ENCODE measurements around the gene SLC5A6.

DNA sequence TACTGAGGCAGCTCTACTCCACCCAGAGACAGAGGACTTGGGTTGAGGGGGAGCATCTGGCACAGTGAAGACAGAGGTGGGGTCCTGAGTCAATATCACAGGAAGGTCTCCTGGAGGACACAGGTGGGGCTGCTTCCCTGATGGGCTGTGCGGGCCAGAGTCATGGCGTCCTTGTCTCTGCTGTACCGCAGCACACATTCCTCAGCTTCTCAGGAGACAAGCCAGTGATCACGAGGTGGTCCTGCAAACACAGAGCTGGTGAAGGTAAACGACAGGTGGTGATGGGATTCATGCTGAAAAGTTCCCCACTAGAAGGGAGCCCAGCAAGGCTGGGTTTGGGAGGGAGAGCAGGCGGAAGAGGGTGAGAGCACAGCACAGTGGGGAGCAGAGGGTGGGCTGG lies 53.6 kb downstream of the SLC5A6 start:
- TF ChIP-seq, protein P1, sequence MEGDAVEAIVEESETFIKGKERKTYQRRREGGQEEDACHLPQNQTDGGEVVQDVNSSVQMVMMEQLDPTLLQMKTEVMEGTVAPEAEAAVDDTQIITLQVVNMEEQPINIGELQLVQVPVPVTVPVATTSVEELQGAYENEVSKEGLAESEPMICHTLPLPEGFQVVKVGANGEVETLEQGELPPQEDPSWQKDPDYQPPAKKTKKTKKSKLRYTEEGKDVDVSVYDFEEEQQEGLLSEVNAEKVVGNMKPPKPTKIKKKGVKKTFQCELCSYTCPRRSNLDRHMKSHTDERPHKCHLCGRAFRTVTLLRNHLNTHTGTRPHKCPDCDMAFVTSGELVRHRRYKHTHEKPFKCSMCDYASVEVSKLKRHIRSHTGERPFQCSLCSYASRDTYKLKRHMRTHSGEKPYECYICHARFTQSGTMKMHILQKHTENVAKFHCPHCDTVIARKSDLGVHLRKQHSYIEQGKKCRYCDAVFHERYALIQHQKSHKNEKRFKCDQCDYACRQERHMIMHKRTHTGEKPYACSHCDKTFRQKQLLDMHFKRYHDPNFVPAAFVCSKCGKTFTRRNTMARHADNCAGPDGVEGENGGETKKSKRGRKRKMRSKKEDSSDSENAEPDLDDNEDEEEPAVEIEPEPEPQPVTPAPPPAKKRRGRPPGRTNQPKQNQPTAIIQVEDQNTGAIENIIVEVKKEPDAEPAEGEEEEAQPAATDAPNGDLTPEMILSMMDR (IDR thresholded peaks at IDR 0.05) = no peak
- no peak for TF ChIP-seq POLR2A (IDR thresholded peaks at IDR 0.05)

Data from stomach (tissue), 4 donors.